ENCODE data around the gene SLC40A1. TPM values are rescaled to one million over a fixed set of nuclear protein-coding genes. Genes with fewer than 3 reads are reported as not detected.

Gene SLC40A1
- total and polyA plus RNA-seq, 2 of the 13 experiments (the other 11 are each of a cell fraction or from before 2014, with no cell fraction given): 10.6 to 24.9 TPM

DNA sequence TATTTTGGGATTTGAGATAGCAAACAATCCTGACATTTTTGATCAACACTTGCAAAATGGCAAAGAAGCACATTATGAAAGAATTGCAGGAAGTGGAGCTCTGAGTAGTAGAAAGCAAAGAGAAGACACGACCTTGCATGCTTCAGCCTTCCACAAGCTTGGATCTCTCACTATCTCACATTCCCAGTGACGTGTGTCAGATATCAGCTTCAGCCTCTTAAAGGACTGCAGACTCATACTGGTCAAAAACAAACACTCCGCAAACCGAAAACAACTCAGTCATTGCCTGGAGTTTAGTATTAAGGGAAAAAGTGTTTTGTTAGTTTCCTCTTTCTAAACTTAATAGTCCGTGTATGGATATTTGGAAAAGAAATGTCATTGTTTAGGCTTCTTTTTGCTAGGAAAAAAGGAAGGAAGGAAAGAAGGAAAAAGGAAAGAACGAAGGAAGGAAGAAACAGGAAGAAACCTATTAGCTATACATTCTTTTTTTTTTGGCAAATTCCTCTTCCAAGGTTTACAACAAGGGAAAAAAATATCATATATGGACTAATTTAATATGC, 32.6 kb upstream of the SLC40A1 start (continued):
- TF ChIP-seq ERF (CRISPR knock-in tag; IDR thresholded peaks at IDR 0.05) (no peak), ZNF749 (CRISPR knock-in tag; IDR thresholded peaks at IDR 0.05; ENCODE audit: borderline replicate concordance) (no peak), ZNF460 (CRISPR knock-in tag; IDR thresholded peaks at IDR 0.05; ENCODE audit: borderline replicate concordance) (no peak), HES4 (CRISPR knock-in tag; IDR thresholded peaks at IDR 0.05; ENCODE audit: borderline replicate concordance) (no peak), NR2F6 (IDR thresholded peaks at IDR 0.05) (no peak), NR2F6 (CRISPR knock-in tag; IDR thresholded peaks at IDR 0.05) (no peak), FOXM1 (CRISPR knock-in tag; IDR thresholded peaks at IDR 0.05) (no peak), MLLT10 (CRISPR knock-in tag; IDR thresholded peaks at IDR 0.05) (no peak), GABPA (IDR thresholded peaks at IDR 0.05; ENCODE audit: low read depth, low read length) (no peak), GABPA (CRISPR knock-in tag; IDR thresholded peaks at IDR 0.05; ENCODE audit: low read depth) (0 out of 2 replicates have a peak, but pooled peaks have one; percentile 19), ZNF704 (CRISPR knock-in tag; IDR thresholded peaks at IDR 0.05; ENCODE audit: borderline replicate concordance) (no peak), PRPF4 (IDR thresholded peaks at IDR 0.05; ENCODE audit: low read depth, low read length, poor library complexity, severe bottlenecking) (no peak), FOXJ3 (CRISPR knock-in tag; IDR thresholded peaks at IDR 0.05; ENCODE audit: borderline replicate concordance) (no peak), KAT7 (CRISPR knock-in tag; IDR thresholded peaks at IDR 0.05; ENCODE audit: borderline replicate concordance) (no peak), ZNF563 (CRISPR knock-in tag; IDR thresholded peaks at IDR 0.05) (no peak), ZBTB8A (CRISPR knock-in tag; IDR thresholded peaks at IDR 0.05; ENCODE audit: borderline replicate concordance, low read depth) (no peak)
- TF ChIP-seq, protein P1, sequence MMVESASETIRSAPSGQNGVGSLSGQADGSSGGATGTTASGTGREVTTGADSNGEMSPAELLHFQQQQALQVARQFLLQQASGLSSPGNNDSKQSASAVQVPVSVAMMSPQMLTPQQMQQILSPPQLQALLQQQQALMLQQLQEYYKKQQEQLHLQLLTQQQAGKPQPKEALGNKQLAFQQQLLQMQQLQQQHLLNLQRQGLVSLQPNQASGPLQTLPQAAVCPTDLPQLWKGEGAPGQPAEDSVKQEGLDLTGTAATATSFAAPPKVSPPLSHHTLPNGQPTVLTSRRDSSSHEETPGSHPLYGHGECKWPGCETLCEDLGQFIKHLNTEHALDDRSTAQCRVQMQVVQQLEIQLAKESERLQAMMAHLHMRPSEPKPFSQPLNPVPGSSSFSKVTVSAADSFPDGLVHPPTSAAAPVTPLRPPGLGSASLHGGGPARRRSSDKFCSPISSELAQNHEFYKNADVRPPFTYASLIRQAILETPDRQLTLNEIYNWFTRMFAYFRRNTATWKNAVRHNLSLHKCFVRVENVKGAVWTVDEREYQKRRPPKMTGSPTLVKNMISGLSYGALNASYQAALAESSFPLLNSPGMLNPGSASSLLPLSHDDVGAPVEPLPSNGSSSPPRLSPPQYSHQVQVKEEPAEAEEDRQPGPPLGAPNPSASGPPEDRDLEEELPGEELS (CRISPR knock-in tag; IDR thresholded peaks at IDR 0.05): 0 out of 2 replicates have a peak, but pooled peaks have one; percentile 40
- TF ChIP-seq, protein P2, sequence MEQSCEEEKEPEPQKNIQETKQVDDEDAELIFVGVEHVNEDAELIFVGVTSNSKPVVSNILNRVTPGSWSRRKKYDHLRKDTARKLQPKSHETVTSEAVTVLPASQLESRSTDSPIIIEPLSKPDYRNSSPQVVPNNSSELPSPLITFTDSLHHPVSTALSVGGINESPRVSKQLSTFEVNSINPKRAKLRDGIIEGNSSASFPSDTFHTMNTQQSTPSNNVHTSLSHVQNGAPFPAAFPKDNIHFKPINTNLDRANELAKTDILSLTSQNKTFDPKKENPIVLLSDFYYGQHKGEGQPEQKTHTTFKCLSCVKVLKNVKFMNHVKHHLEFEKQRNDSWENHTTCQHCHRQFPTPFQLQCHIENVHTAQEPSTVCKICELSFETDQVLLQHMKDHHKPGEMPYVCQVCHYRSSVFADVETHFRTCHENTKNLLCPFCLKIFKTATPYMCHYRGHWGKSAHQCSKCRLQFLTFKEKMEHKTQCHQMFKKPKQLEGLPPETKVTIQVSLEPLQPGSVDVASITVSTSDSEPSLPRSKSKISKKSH (CRISPR knock-in tag; IDR thresholded peaks at IDR 0.05; ENCODE audit: borderline replicate concordance): no peak
- TF ChIP-seq, protein P3, sequence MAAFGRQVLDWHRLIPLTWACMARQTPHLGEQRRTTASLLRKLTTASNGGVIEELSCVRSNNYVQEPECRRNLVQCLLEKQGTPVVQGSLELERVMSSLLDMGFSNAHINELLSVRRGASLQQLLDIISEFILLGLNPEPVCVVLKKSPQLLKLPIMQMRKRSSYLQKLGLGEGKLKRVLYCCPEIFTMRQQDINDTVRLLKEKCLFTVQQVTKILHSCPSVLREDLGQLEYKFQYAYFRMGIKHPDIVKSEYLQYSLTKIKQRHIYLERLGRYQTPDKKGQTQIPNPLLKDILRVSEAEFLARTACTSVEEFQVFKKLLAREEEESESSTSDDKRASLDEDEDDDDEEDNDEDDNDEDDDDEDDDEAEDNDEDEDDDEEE (CRISPR knock-in tag; IDR thresholded peaks at IDR 0.05): no peak
- TF ChIP-seq, protein P4, sequence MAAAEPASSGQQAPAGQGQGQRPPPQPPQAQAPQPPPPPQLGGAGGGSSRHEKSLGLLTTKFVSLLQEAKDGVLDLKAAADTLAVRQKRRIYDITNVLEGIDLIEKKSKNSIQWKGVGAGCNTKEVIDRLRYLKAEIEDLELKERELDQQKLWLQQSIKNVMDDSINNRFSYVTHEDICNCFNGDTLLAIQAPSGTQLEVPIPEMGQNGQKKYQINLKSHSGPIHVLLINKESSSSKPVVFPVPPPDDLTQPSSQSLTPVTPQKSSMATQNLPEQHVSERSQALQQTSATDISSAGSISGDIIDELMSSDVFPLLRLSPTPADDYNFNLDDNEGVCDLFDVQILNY (CRISPR knock-in tag; conservative IDR thresholded peaks at IDR 0.05): no peak
- TF ChIP-seq, protein P5, sequence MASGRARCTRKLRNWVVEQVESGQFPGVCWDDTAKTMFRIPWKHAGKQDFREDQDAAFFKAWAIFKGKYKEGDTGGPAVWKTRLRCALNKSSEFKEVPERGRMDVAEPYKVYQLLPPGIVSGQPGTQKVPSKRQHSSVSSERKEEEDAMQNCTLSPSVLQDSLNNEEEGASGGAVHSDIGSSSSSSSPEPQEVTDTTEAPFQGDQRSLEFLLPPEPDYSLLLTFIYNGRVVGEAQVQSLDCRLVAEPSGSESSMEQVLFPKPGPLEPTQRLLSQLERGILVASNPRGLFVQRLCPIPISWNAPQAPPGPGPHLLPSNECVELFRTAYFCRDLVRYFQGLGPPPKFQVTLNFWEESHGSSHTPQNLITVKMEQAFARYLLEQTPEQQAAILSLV (CRISPR knock-in tag; IDR thresholded peaks at IDR 0.05; ENCODE audit: borderline replicate concordance): no peak
